ENCODE data around the gene TEN1. TPM values are rescaled to one million over a fixed set of nuclear protein-coding genes. Genes with fewer than 3 reads are reported as not detected.

Gene TEN1, protein sequence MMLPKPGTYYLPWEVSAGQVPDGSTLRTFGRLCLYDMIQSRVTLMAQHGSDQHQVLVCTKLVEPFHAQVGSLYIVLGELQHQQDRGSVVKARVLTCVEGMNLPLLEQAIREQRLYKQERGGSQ
- 10 to 100 TPM; 23.0 to 30.7 (median 24.3) TPM for total RNA-seq
- total RNA-seq (2013), result 18.8 TPM

DNA sequence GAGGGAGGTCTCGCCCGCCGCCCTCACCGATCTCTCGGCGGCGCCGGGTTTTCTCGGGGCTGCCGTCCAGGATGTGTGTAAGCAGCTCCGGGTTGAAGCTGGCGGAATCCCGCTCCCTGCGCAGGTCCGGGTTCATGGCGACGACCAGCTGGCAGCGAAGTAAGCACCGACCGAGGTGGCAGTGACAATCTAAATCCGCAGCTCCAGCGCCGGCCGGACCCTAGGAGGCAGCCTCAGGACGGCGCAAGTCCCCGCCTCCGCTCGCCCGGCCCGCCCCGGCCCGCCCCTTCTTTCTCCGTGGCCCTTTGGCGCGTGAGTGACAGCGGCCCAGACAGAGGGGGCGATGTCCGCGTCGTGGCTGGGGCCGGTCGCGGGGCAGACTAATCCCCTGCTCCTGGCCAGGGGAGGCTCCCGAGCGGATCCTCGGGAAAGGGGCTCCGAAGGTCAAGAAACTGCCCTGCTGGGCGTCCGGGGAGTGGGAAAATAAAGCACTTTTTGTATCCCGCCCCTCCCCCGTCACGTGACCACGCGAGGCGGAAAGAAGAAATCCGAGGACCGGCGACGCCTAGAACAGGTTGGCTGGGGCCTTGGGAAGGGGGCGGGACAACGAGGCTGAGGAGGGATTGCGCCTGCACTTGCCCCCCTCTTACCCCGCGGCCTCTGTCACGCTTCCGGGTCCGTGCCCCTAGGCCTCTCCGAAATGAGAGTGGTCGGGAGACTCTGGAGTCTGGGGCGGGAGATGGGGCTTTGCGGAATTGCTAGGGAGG, at the start of gene TEN1, which contains the start of gene ACOX1:
TEN1 (plus strand) TSS at position 303 of the 767 bp plus-strand sequence. CDS start 6,953 bp downstream, outside the sequence.
ACOX1 (minus strand) TSS at position 229 of the 767 bp plus-strand sequence; CDS start at position 136, 93 bp downstream.
- ATAC-seq, result peak; percentile 90 to 97 (median 91)
- Histone ChIP-seq H3K27me3 (ENCODE audit: control insufficient read depth, insufficient read depth, low read length) (no peaks in the 10 kb centered on the region), H3K4me3 (ENCODE audit: low read length) (peak within 1 kb of the TSS; percentile 96), H3K4me1 (ENCODE audit: control insufficient read depth, insufficient read depth, low read length) (peaks cover 19% of the 10 kb centered on the region), H3K27ac (ENCODE audit: low read length) (peak within 1 kb of the TSS; percentile 93), H3K36me3 (ENCODE audit: control insufficient read depth, insufficient read depth, low read length) (peaks cover 4% of the 10 kb centered on the region), H3K9me3 (ENCODE audit: control insufficient read depth, insufficient read depth, low read length) (no peaks in the 10 kb centered on the region)
- TF ChIP-seq, protein P1, sequence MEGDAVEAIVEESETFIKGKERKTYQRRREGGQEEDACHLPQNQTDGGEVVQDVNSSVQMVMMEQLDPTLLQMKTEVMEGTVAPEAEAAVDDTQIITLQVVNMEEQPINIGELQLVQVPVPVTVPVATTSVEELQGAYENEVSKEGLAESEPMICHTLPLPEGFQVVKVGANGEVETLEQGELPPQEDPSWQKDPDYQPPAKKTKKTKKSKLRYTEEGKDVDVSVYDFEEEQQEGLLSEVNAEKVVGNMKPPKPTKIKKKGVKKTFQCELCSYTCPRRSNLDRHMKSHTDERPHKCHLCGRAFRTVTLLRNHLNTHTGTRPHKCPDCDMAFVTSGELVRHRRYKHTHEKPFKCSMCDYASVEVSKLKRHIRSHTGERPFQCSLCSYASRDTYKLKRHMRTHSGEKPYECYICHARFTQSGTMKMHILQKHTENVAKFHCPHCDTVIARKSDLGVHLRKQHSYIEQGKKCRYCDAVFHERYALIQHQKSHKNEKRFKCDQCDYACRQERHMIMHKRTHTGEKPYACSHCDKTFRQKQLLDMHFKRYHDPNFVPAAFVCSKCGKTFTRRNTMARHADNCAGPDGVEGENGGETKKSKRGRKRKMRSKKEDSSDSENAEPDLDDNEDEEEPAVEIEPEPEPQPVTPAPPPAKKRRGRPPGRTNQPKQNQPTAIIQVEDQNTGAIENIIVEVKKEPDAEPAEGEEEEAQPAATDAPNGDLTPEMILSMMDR (IDR thresholded peaks at IDR 0.05), result peak; percentile 33
- intact Hi-C loops (cut with micrococcal nuclease), result loop anchor here (1.0 kb wide), 1 partner anchor 38 kb away; the partner anchor contains the start of gene FBF1
- under 1% methylated on average over 72 of the region's 72 CpGs for WGBS (ENCODE audit: insufficient coverage)
- peaks cover 28 to 33% of the 10 kb centered on the region in 2 donors for H3K4me1 Mint-ChIP-seq
- no peaks in the 10 kb centered on the region for H3K27me3 Mint-ChIP-seq (ENCODE audit: low read depth in 2 of 2)
- peak within 1 kb of the TSS; percentile 96 for H3K4me3 Mint-ChIP-seq
- no peaks in the 10 kb centered on the region for H3K36me3 Mint-ChIP-seq
- peak within 1 kb of the TSS; percentile 99 to 100 for H3K27ac Mint-ChIP-seq
- H3K9me3 Mint-ChIP-seq, result no peaks in the 10 kb centered on the region
- DNase-seq, result peak; percentile 90 to 98

DNA sequence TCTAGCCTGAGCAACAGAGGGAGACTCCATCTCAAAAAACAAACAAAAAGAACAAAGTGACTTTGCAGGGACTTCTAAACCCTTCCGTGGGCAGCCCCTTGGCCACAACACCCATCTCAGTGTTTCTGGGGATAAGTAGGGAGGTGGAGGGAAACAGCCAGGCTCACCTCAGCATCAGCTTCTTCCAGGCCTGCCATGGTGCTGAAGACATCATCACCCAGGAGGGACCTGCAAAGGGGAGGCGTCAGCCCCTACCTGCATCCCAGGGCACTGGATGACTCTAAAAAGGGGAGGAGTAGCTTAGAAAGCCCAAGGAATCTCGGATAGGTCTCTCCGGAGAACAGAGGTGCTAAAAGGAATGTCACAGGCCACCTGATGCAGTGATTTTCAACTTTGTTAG, 48.0 kb upstream of the TEN1 start:
- H3K27ac Mint-ChIP-seq, result no peak overlapping the region
- Histone ChIP-seq H3K4me1 (ENCODE audit: control insufficient read depth, insufficient read depth, low read length) (no peaks in the 10 kb centered on the region), H3K9me3 (ENCODE audit: control insufficient read depth, insufficient read depth, low read length) (no peaks in the 10 kb centered on the region), H3K27me3 (ENCODE audit: control insufficient read depth, insufficient read depth, low read length) (no peaks in the 10 kb centered on the region), H3K36me3 (ENCODE audit: control insufficient read depth, insufficient read depth, low read length) (no peaks in the 10 kb centered on the region), H3K27ac (ENCODE audit: low read length) (no peak overlapping the region), H3K4me3 (ENCODE audit: low read length) (no peak overlapping the region)
- TF ChIP-seq, protein P1 (IDR thresholded peaks at IDR 0.05), result no peak
- ATAC-seq, result no peak
- H3K27me3 Mint-ChIP-seq (ENCODE audit: low read depth in 2 of 2), result no peaks in the 10 kb centered on the region
- no peaks in the 10 kb centered on the region for H3K36me3 Mint-ChIP-seq
- H3K9me3 Mint-ChIP-seq, result no peaks in the 10 kb centered on the region
- no peak overlapping the region for H3K4me3 Mint-ChIP-seq
- DNase-seq, result no peak
- WGBS (ENCODE audit: insufficient coverage), result 94% methylated on average over 3 of the region's 4 CpGs
- H3K4me1 Mint-ChIP-seq, result no peaks in the 10 kb centered on the region
- intact Hi-C loops (cut with micrococcal nuclease), result no loop called here

DNA sequence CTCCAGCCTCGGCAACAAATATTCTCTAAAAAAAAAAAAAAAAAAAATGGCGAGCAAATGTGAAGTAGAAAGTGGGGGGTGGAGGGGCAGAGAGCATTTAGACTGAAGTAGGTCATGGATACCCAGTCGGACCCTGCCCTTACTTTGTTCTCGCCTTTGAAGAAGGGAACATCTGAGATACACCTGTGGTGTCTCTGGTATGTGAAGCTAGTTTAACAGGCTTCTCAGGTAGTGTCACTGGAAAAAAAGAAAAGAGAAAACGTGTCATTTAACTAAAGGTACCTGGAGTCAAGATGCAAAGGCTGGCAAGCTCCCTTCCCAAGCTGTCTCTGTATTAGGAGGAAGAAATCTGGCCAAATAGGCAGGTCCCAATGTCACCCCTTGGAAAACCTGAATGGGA, 46.2 kb upstream of the TEN1 start:
- ATAC-seq, result no peak
- Histone ChIP-seq H3K4me1 (ENCODE audit: control insufficient read depth, insufficient read depth, low read length) (no peaks in the 10 kb centered on the region), H3K36me3 (ENCODE audit: control insufficient read depth, insufficient read depth, low read length) (no peaks in the 10 kb centered on the region), H3K4me3 (ENCODE audit: low read length) (no peak overlapping the region), H3K9me3 (ENCODE audit: control insufficient read depth, insufficient read depth, low read length) (no peaks in the 10 kb centered on the region), H3K27me3 (ENCODE audit: control insufficient read depth, insufficient read depth, low read length) (no peaks in the 10 kb centered on the region), H3K27ac (ENCODE audit: low read length) (no peak overlapping the region)
- Mint-ChIP-seq H3K36me3 (no peaks in the 10 kb centered on the region), H3K4me3 (no peak overlapping the region), H3K27ac (no peak overlapping the region), H3K9me3 (no peaks in the 10 kb centered on the region), H3K4me1 (no peaks in the 10 kb centered on the region), H3K27me3 (ENCODE audit: low read depth in 2 of 2) (no peaks in the 10 kb centered on the region)
- intact Hi-C loops (cut with micrococcal nuclease), result no loop called here
- TF ChIP-seq, protein P1 (IDR thresholded peaks at IDR 0.05), result no peak
- WGBS (ENCODE audit: insufficient coverage), result 92% methylated on average over 4 of the region's 5 CpGs
- no peak for DNase-seq
